HG02938 (cell line): ENCODE measurements around the gene RAB23.
"Not testable (repeated sequence)": the region's sequence is repeated elsewhere in the genome, so short reads cannot be mapped to it uniquely, and the experiment has no call there.

Experiments
- ATAC-seq: cut with Tn5 transposase; IDR thresholded peaks from one replicate; pipeline ENCODE4 v1.9.1; 2021; ENCODE audit warnings: mild to moderate bottlenecking, moderate library complexity; ENCODE audit not compliant: unreplicated experiment

Gene RAB23

GRCh38 chr6:57243526-57243925, 21.4 kb upstream of the RAB23 start:
- not testable (repeated sequence) for ATAC-seq

- ATAC-seq: no peak
Measured at GRCh38 chr6:57242505-57242904, 20.4 kb upstream of the RAB23 start.

- no peak for ATAC-seq
Measured at GRCh38 chr6:57226221-57226620, 4.1 kb upstream of the RAB23 start.

GRCh38 chr6:57224769-57225515, 2.8 kb upstream of the RAB23 start:
- ATAC-seq: no peak

GRCh38 chr6:57222743-57223077, 603 bp upstream of the RAB23 start:
- ATAC-seq: no peak

GRCh38 chr6:57221191-57221935, 744 bp downstream of the RAB23 start:
- peak; percentile 65 for ATAC-seq

- ATAC-seq: no peak
Measured at GRCh38 chr6:57220083-57220703, 1.9 kb downstream of the RAB23 start.

- no peak for ATAC-seq
Measured at GRCh38 chr6:57217270-57217669, 4.8 kb downstream of the RAB23 start.

- no peak for ATAC-seq
Measured at GRCh38 chr6:57216235-57217101, 5.6 kb downstream of the RAB23 start.

- ATAC-seq: no peak
Measured at GRCh38 chr6:57215260-57215659, 6.8 kb downstream of the RAB23 start.

- ATAC-seq: no peak
Measured at GRCh38 chr6:57210060-57210459, 12.0 kb downstream of the RAB23 start.

GRCh38 chr6:57209030-57209429, 13.1 kb downstream of the RAB23 start:
- ATAC-seq: no peak

GRCh38 chr6:57207872-57208271, 14.2 kb downstream of the RAB23 start:
- ATAC-seq: no peak

- no peak for ATAC-seq
Measured at GRCh38 chr6:57207141-57207540, 15.0 kb downstream of the RAB23 start.

- no peak for ATAC-seq
Measured at GRCh38 chr6:57205550-57206328, 16.4 kb downstream of the RAB23 start.

GRCh38 chr6:57201718-57202117, 20.4 kb downstream of the RAB23 start:
- ATAC-seq: no peak

GRCh38 chr6:57198926-57199636, 23.0 kb downstream of the RAB23 start:
- no peak for ATAC-seq

GRCh38 chr6:57195457-57195856, 26.6 kb downstream of the RAB23 start:
- no peak for ATAC-seq

- no peak for ATAC-seq
Measured at GRCh38 chr6:57193177-57193576, 28.9 kb downstream of the RAB23 start.

GRCh38 chr6:57190140-57190539, 32.0 kb downstream of the RAB23 start:
- ATAC-seq: no peak
